Measurements from ENCODE around the gene LMCD1.

Gene LMCD1

GRCh38 chr3:8604988-8605387 is 103.4 kb downstream of the LMCD1 start:
- no peaks in the 10 kb centered on the region for H3K36me3 ChIP-seq (ENCODE audit: insufficient read depth, low read length)
- no peak for DNase-seq (ENCODE audit: low read depth, low spot score)
- H3K9me3 ChIP-seq (ENCODE audit: low read depth, low read length) = no peaks in the 10 kb centered on the region
- H3K9ac ChIP-seq (ENCODE audit: insufficient read length) = no peak overlapping the region
- TF ChIP-seq POLR2AphosphoS5 (IDR thresholded peaks at IDR 0.05; ENCODE audit: borderline replicate concordance, low read depth, low read length) (no peak), EZH2 (IDR thresholded peaks at IDR 0.05) (no peak), FOXP2 (optimal IDR thresholded peaks at IDR 0.05; ENCODE audit: control extremely low read depth, extremely low read length, insufficient read depth) (no peak)
- no peak overlapping the region for H3K27ac ChIP-seq
- no peak overlapping the region for H3K4me3 ChIP-seq

- no peak for DNase-seq (ENCODE audit: low read depth, low spot score)
- Histone ChIP-seq H3K4me3 (no peak overlapping the region), H3K36me3 (ENCODE audit: insufficient read depth, low read length) (no peaks in the 10 kb centered on the region), H3K9ac (ENCODE audit: insufficient read length) (no peak overlapping the region), H3K27ac (no peak overlapping the region), H3K9me3 (ENCODE audit: low read depth, low read length) (no peaks in the 10 kb centered on the region)
- TF ChIP-seq FOXP2 (optimal IDR thresholded peaks at IDR 0.05; ENCODE audit: control extremely low read depth, extremely low read length, insufficient read depth) (no peak), POLR2AphosphoS5 (IDR thresholded peaks at IDR 0.05; ENCODE audit: borderline replicate concordance, low read depth, low read length) (no peak), EZH2 (IDR thresholded peaks at IDR 0.05) (no peak)
Measured at GRCh38 chr3:8606701-8607231, 105.1 kb downstream of the LMCD1 start.

- TF ChIP-seq EZH2 (IDR thresholded peaks at IDR 0.05) = no peak
- TF ChIP-seq FOXP2 (optimal IDR thresholded peaks at IDR 0.05; ENCODE audit: control extremely low read depth, extremely low read length, insufficient read depth) = no peak
- no peak overlapping the region for H3K27ac ChIP-seq
- no peaks in the 10 kb centered on the region for H3K36me3 ChIP-seq (ENCODE audit: insufficient read depth, low read length)
- H3K9ac ChIP-seq (ENCODE audit: insufficient read length) = no peak overlapping the region
- H3K4me3 ChIP-seq = no peak overlapping the region
- no peaks in the 10 kb centered on the region for H3K9me3 ChIP-seq (ENCODE audit: low read depth, low read length)
- no peak for DNase-seq (ENCODE audit: low read depth, low spot score)
Measured at GRCh38 chr3:8607234-8608040, 105.8 kb downstream of the LMCD1 start.

GRCh38 chr3:8608041-8608790 is 106.6 kb downstream of the LMCD1 start:
- Histone ChIP-seq H3K27ac (no peak overlapping the region), H3K36me3 (ENCODE audit: insufficient read depth, low read length) (no peaks in the 10 kb centered on the region), H3K4me3 (no peak overlapping the region), H3K9ac (ENCODE audit: insufficient read length) (no peak overlapping the region), H3K9me3 (ENCODE audit: low read depth, low read length) (no peaks in the 10 kb centered on the region)
- DNase-seq (ENCODE audit: low read depth, low spot score) = no peak
- TF ChIP-seq EZH2 (IDR thresholded peaks at IDR 0.05) = no peak
- no peak for TF ChIP-seq FOXP2 (optimal IDR thresholded peaks at IDR 0.05; ENCODE audit: control extremely low read depth, extremely low read length, insufficient read depth)
- no peak for TF ChIP-seq POLR2AphosphoS5 (IDR thresholded peaks at IDR 0.05; ENCODE audit: borderline replicate concordance, low read depth, low read length)

- H3K9me3 ChIP-seq (ENCODE audit: low read depth, low read length) = no peaks in the 10 kb centered on the region
- H3K9ac ChIP-seq (ENCODE audit: insufficient read length) = no peak overlapping the region
- no peak for DNase-seq (ENCODE audit: low read depth, low spot score)
Measured at GRCh38 chr3:8608791-8609467, 107.3 kb downstream of the LMCD1 start.

GRCh38 chr3:8610951-8611350 is 109.3 kb downstream of the LMCD1 start:
- Histone ChIP-seq H3K36me3 (ENCODE audit: insufficient read depth, low read length) (no peaks in the 10 kb centered on the region), H3K9ac (ENCODE audit: insufficient read length) (no peak overlapping the region), H3K9me3 (ENCODE audit: low read depth, low read length) (no peaks in the 10 kb centered on the region), H3K27ac (no peak overlapping the region), H3K4me3 (no peak overlapping the region)
- TF ChIP-seq FOXP2 (optimal IDR thresholded peaks at IDR 0.05; ENCODE audit: control extremely low read depth, extremely low read length, insufficient read depth) (no peak), EZH2 (IDR thresholded peaks at IDR 0.05) (no peak), POLR2AphosphoS5 (IDR thresholded peaks at IDR 0.05; ENCODE audit: borderline replicate concordance, low read depth, low read length) (no peak)
- no peak for DNase-seq (ENCODE audit: low read depth, low spot score)

More at GRCh38 chr3:8608791-8609467, 107.3 kb downstream of the LMCD1 start:
- no peak for TF ChIP-seq FOXP2 (optimal IDR thresholded peaks at IDR 0.05; ENCODE audit: control extremely low read depth, extremely low read length, insufficient read depth)
- TF ChIP-seq EZH2 (IDR thresholded peaks at IDR 0.05) = no peak
- TF ChIP-seq POLR2AphosphoS5 (IDR thresholded peaks at IDR 0.05; ENCODE audit: borderline replicate concordance, low read depth, low read length) = no peak
- Histone ChIP-seq H3K4me3 (no peak overlapping the region), H3K27ac (no peak overlapping the region), H3K36me3 (ENCODE audit: insufficient read depth, low read length) (no peaks in the 10 kb centered on the region)

- DNase-seq (ENCODE audit: low read depth, low spot score) = no peak
- Histone ChIP-seq H3K9me3 (ENCODE audit: low read depth, low read length) (no peaks in the 10 kb centered on the region), H3K36me3 (ENCODE audit: insufficient read depth, low read length) (no peaks in the 10 kb centered on the region), H3K9ac (ENCODE audit: insufficient read length) (no peak overlapping the region), H3K27ac (no peak overlapping the region), H3K4me3 (no peak overlapping the region)
- TF ChIP-seq EZH2 (IDR thresholded peaks at IDR 0.05) (no peak), POLR2AphosphoS5 (IDR thresholded peaks at IDR 0.05; ENCODE audit: borderline replicate concordance, low read depth, low read length) (no peak), FOXP2 (optimal IDR thresholded peaks at IDR 0.05; ENCODE audit: control extremely low read depth, extremely low read length, insufficient read depth) (no peak)
Measured at GRCh38 chr3:8617921-8618320, 116.3 kb downstream of the LMCD1 start.

- no peak overlapping the region for H3K9ac ChIP-seq (ENCODE audit: insufficient read length)
- no peak overlapping the region for H3K27ac ChIP-seq
- H3K36me3 ChIP-seq (ENCODE audit: insufficient read depth, low read length) = no peaks in the 10 kb centered on the region
- no peak for TF ChIP-seq POLR2AphosphoS5 (IDR thresholded peaks at IDR 0.05; ENCODE audit: borderline replicate concordance, low read depth, low read length)
- TF ChIP-seq EZH2 (IDR thresholded peaks at IDR 0.05) = no peak
- TF ChIP-seq FOXP2 (optimal IDR thresholded peaks at IDR 0.05; ENCODE audit: control extremely low read depth, extremely low read length, insufficient read depth) = no peak
- no peaks in the 10 kb centered on the region for H3K9me3 ChIP-seq (ENCODE audit: low read depth, low read length)
- DNase-seq (ENCODE audit: low read depth, low spot score) = no peak
- H3K4me3 ChIP-seq = no peak overlapping the region
Measured at GRCh38 chr3:8618950-8619349, 117.3 kb downstream of the LMCD1 start.

Measured in SK-N-MC (cell line).